Breast epithelium (tissue), 4 donors: Measurements from ENCODE around the gene DTNB. TPM values are rescaled to one million over a fixed set of nuclear protein-coding genes. Genes with fewer than 3 reads are reported as not detected.

Experiments
- DNase-seq, 2 donors: peaks; one replicate each; pipeline ENCODE4 v3.0.0-alpha.2; 2019; ENCODE audit warnings: low spot score in 2 of 2
- H3K27ac ChIP-seq, 2 donors: fragments of 200-600 bp; sonication (generic) in 1 of 2; one replicate each; pipeline ENCODE4 v1.5.1; 2016 to 2019; ENCODE audit warnings: mild to moderate bottlenecking in 1 of 2
- H3K27me3 ChIP-seq, 2 donors: fragments of 200-600 bp; sonication (generic) in 1 of 2; one replicate each; pipeline versions ENCODE4 v1.5.1 to v1.6.0; 2017 to 2019; ENCODE audit warnings: control low read depth in 1 of 2, mild to moderate bottlenecking in 1 of 2
- H3K36me3 ChIP-seq: fragments of 200-600 bp; one replicate; pipeline ENCODE4 v1.5.1; 2019
- H3K4me1 ChIP-seq, 2 donors: fragments of 200-600 bp; sonication (generic); one replicate each; pipeline ENCODE4 v1.5.1; 2016 to 2019; ENCODE audit warnings: control low read depth in 1 of 2
- H3K4me3 ChIP-seq, 3 donors: fragments of 200-600 bp; sonication (generic); 1 replicate in 2 of 3; 2 replicates in 1 of 3; pipeline ENCODE4 v1.5.1; 2016 to 2019; ENCODE audit warnings: mild to moderate bottlenecking in 3 of 3, moderate library complexity in 2 of 3
- H3K9me3 ChIP-seq, 2 donors: fragments of 200-600 bp; sonication (generic) in 1 of 2; one replicate each; pipeline ENCODE4 v1.5.1; 2016 to 2019; ENCODE audit warnings: control low read depth in 1 of 2
- POLR2A ChIP-seq: fragments of 450-650 bp; IDR thresholded peaks from one replicate; pipeline ENCODE4 v1.6.1; 2016; ENCODE audit warnings: antibody characterized with exemption, mild to moderate bottlenecking, moderate library complexity
- POLR2AphosphoS5 ChIP-seq, 3 donors: sonication (generic); formaldehyde crosslinking; IDR thresholded peaks; one replicate each; pipeline ENCODE4 v1.6.1; 2017; ENCODE audit warnings: antibody characterized with exemption in 3 of 3
- intact Hi-C: fragments of 100-400 bp; cut with DNase I; formaldehyde crosslinking; loops from one replicate; pipeline ENCODE4 v1.15.1; 2023; ENCODE audit warnings: low total_unique reads
- total RNA-seq, 3 donors: library from RNA; depleted of rRNA; stranded (reverse); fragments of >200 nt; gene quantifications; one replicate each; pipeline ENCODE4 v1.1.0, GENCODE V29; 2016
- TF ChIP-seq, protein P1 (sequence below), 3 donors: fragments of 450-650 bp; IDR thresholded peaks; one replicate each; pipeline ENCODE4 v1.5.1; 2016 to 2017; ENCODE audit warnings: antibody characterized with exemption in 3 of 3, mild to moderate bottlenecking in 3 of 3, moderate library complexity in 3 of 3

The DTNB gene
- total RNA-seq, 3 donors from 2014 or later: 7.8 to 63.4 (median 44.9) TPM

DNA sequence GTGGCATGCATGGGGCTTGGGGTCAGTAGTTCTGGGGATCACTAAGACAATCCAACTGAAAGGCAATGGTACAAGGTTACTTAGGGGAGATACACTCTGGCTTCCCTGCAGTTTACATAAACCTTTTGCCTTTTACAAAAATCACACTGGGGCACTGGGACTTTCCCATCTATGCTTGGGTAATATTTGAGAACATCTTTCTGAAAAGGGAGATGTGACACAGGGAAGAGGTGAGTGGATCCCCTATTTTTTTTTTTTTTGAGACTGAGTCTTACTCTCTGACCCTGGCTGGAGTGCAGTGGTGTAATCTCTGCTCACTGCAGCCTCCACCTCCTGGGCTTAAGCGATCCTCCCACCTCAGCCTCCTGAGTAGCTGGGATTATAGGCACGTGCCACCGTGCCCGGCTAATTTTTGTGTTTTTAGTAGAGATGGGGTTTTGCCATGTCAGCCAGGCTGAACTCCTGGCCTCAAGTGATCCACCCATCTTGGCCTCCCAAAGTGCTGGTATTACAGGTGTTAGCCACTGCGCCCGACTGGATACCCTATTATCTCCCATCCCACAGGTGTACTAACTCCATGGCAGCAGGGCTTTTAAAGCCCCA lies 248.8 kb downstream of the DTNB start:
- no peak for DNase-seq
- Histone ChIP-seq H3K4me3 (no peak overlapping the region), H3K27ac (no peak overlapping the region), H3K27me3 (no peaks in the 10 kb centered on the region), H3K4me1 (no peaks in the 10 kb centered on the region), H3K9me3 (no peaks in the 10 kb centered on the region), H3K36me3 (no peaks in the 10 kb centered on the region)
- intact Hi-C loops: no loop called here
- TF ChIP-seq POLR2A: no peak
- TF ChIP-seq, protein P1, sequence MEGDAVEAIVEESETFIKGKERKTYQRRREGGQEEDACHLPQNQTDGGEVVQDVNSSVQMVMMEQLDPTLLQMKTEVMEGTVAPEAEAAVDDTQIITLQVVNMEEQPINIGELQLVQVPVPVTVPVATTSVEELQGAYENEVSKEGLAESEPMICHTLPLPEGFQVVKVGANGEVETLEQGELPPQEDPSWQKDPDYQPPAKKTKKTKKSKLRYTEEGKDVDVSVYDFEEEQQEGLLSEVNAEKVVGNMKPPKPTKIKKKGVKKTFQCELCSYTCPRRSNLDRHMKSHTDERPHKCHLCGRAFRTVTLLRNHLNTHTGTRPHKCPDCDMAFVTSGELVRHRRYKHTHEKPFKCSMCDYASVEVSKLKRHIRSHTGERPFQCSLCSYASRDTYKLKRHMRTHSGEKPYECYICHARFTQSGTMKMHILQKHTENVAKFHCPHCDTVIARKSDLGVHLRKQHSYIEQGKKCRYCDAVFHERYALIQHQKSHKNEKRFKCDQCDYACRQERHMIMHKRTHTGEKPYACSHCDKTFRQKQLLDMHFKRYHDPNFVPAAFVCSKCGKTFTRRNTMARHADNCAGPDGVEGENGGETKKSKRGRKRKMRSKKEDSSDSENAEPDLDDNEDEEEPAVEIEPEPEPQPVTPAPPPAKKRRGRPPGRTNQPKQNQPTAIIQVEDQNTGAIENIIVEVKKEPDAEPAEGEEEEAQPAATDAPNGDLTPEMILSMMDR (IDR thresholded peaks at IDR 0.05): no peak
- no peak for TF ChIP-seq POLR2AphosphoS5 (IDR thresholded peaks at IDR 0.05)

DNA sequence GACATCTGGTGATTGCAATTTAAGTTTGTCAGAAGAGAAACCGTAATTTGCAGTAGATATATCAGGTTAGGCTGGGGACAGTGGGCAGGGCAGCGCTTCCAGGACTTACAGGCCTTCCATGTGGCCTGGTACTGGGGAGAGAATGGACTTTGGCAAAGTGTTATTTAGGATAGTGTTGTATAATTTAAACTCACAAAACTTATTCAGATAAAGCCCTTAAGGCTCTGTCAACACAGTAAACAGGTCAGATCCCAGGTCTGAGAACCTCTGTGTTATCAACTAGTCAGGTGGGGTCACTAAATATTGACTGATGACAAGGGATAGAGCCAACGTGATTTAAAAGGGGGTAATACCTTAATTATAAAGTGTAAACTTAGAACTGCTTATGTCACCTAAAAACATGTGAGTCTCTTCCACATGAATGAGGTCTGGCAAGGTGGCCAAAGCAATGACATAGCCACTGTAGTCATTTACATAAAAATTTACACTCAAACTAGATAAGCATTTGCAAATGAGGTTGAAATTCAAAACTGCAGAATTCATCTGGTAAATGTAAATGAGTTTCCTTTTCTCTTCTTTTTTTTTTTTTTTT lies 251.5 kb downstream of the DTNB start:
- Histone ChIP-seq H3K4me1 (no peaks in the 10 kb centered on the region), H3K27me3 (no peaks in the 10 kb centered on the region), H3K4me3 (no peak overlapping the region), H3K36me3 (no peaks in the 10 kb centered on the region), H3K9me3 (no peaks in the 10 kb centered on the region), H3K27ac (no peak overlapping the region)
- intact Hi-C loops: no loop called here
- TF ChIP-seq POLR2AphosphoS5 (IDR thresholded peaks at IDR 0.05) (no peak), POLR2A (no peak)
- TF ChIP-seq, protein P1 (IDR thresholded peaks at IDR 0.05): no peak
- DNase-seq: no peak

DNA sequence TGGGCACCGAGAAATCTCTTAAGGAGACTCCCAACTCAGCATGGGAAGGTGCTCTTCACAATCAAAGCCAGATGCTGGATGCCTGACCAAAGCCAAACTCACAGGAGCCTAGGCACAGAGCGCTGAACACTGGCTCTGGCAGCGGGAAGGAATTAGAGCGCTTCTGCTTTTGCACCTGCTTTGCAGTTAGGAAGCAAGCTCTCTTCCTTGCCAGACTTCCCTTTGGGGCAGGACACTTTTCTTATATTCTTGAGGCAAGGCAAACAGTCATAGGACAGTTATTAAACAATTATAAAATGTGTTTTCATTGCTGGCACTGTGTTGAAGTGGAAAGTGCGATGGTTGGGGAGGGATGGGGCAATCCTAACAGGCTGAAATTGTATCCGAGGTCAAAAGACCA lies 252.1 kb downstream of the DTNB start:
- intact Hi-C loops: no loop called here
- H3K4me3 ChIP-seq: no peak overlapping the region
- no peak for DNase-seq
- H3K9me3 ChIP-seq: no peaks in the 10 kb centered on the region
- no peaks in the 10 kb centered on the region for H3K36me3 ChIP-seq
- no peak overlapping the region for H3K27ac ChIP-seq
- H3K27me3 ChIP-seq: no peaks in the 10 kb centered on the region
- H3K4me1 ChIP-seq: no peaks in the 10 kb centered on the region
- TF ChIP-seq, protein P1 (IDR thresholded peaks at IDR 0.05): no peak
- TF ChIP-seq POLR2A (no peak), POLR2AphosphoS5 (IDR thresholded peaks at IDR 0.05) (no peak)

DNA sequence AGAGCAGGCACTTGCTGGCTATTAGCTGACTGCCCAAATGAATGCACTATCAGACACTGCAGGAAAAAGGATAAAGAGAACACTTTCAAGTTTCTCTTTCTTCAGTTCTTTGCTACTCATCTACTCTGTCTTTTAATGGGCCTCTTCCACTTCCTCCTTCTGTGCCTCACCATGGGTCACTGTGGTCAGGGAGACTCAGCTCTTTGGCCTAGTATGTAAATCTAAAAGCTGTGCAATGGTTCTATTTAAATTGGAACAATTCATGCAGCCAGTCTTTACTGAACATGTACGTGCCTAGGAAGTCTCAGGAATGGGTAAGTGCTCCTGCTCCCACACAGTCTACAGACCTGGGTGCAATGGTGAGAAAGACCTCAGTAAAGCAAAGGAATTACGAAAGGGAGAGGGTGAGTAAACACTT lies 252.5 kb downstream of the DTNB start:
- no peak for TF ChIP-seq POLR2A
- DNase-seq: no peak
- H3K9me3 ChIP-seq: no peaks in the 10 kb centered on the region
- H3K27ac ChIP-seq: no peak overlapping the region
- H3K4me1 ChIP-seq: no peaks in the 10 kb centered on the region
- no peak overlapping the region for H3K4me3 ChIP-seq
- H3K27me3 ChIP-seq: no peaks in the 10 kb centered on the region
- H3K36me3 ChIP-seq: no peaks in the 10 kb centered on the region
- intact Hi-C loops: no loop called here

DNA sequence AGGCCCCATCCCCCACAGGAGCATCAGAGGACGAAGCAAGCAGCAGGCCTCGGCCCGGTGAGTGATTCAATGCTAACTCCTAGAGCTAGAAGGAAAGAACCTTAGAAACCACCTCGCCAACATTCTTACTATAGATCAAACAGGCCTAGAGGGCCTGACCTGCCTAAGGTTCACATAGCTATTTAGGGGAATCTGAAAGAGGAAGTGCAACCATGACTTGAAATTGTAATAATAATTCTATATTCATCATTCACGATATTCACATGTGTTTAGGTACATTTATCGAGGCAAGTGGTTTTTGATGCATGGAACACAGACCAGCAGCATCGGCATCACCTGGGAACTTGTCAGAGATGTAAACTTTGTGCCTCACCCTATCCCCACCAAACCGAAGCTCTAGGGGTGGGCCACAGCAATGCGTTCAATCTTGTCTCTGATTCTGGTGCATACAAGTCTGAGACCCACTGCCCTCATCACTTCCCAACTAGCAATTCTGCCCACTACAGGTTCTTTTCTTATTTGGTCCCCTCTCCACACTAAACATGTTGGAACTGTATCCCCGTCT lies 253.6 kb downstream of the DTNB start:
- H3K4me3 ChIP-seq: no peak overlapping the region
- TF ChIP-seq, protein P1 (IDR thresholded peaks at IDR 0.05): no peak
- TF ChIP-seq POLR2AphosphoS5 (IDR thresholded peaks at IDR 0.05) (no peak), POLR2A (no peak)
- H3K27me3 ChIP-seq: no peaks in the 10 kb centered on the region
- H3K27ac ChIP-seq: no peak overlapping the region
- intact Hi-C loops: no loop called here
- H3K4me1 ChIP-seq: no peaks in the 10 kb centered on the region
- H3K9me3 ChIP-seq: no peaks in the 10 kb centered on the region
- no peak for DNase-seq
- no peaks in the 10 kb centered on the region for H3K36me3 ChIP-seq
